Colonic mucosa (tissue), 4 donors: ENCODE data around the gene ITPK1. TPM values are rescaled to one million over a fixed set of nuclear protein-coding genes. Genes with fewer than 3 reads are reported as not detected.
A peak's percentile ranks its signal among the peaks of the same experiment; 100 is the strongest.

Experiments
- DNase-seq: peaks from one replicate; pipeline ENCODE4 v3.0.0-alpha.2; 2020
- H3K27ac ChIP-seq: fragments of 200-600 bp; one replicate; pipeline ENCODE4 v1.8.0; 2021
- H3K27me3 ChIP-seq: fragments of 200-600 bp; one replicate; pipeline ENCODE4 v1.8.0; 2021
- H3K36me3 ChIP-seq: fragments of 200-600 bp; one replicate; pipeline ENCODE4 v1.8.0; 2021
- H3K4me1 ChIP-seq: fragments of 200-600 bp; one replicate; pipeline ENCODE4 v1.8.0; 2021; ENCODE audit warnings: mild to moderate bottlenecking
- H3K4me3 ChIP-seq: fragments of 200-600 bp; one replicate; pipeline ENCODE4 v1.8.0; 2021
- H3K9ac ChIP-seq, 2 donors: one replicate each; pipeline ENCODE4 v1.7.0; 2013; ENCODE audit warnings: control low read depth in 2 of 2, low read depth in 2 of 2, low read length in 2 of 2
- H3K9me3 ChIP-seq: fragments of 200-600 bp; one replicate; pipeline ENCODE4 v1.8.0; 2021
- CTCF ChIP-seq: fragments of 200-600 bp; IDR thresholded peaks from one replicate; pipeline ENCODE4 v1.8.0; 2022; ENCODE audit warnings: antibody characterized with exemption, mild to moderate bottlenecking
- intact Hi-C: fragments of 100-400 bp; cut with DNase I; formaldehyde crosslinking; loops from one replicate; pipeline ENCODE4 v1.14.1; 2022
- total RNA-seq, 2 donors: library from RNA; stranded (reverse); fragmentation: NEBNext Ultra II Directional in 1 of 2; extraction: Animal tissue kit (Norgen Biotek cat#: 25700) in 1 of 2; gene quantifications; one replicate each; pipeline ENCODE4 v1.2.1, GENCODE V29; 2021
- donor health status: healthy.
- donor health status: DM: no; HTN: no; CAD: no.
- donor health status: DM: no; HTN: no; CAD: no.

Gene ITPK1
- total RNA-seq, 2 donors from 2014 or later = 118 to 134 TPM

- H3K4me1 ChIP-seq = peaks cover 3% of the 10 kb centered on the region
- H3K36me3 ChIP-seq = no peaks in the 10 kb centered on the region
- no peak overlapping the region for H3K9ac ChIP-seq
- intact Hi-C loops = no loop called here
- no peak overlapping the region for H3K27ac ChIP-seq
- no peak for DNase-seq
- no peak for TF ChIP-seq CTCF
- no peaks in the 10 kb centered on the region for H3K9me3 ChIP-seq
- no peak overlapping the region for H3K4me3 ChIP-seq
- no peaks in the 10 kb centered on the region for H3K27me3 ChIP-seq
Observed at GRCh38 chr14:93078870-93079269, 36.9 kb downstream of the ITPK1 start.

DNA sequence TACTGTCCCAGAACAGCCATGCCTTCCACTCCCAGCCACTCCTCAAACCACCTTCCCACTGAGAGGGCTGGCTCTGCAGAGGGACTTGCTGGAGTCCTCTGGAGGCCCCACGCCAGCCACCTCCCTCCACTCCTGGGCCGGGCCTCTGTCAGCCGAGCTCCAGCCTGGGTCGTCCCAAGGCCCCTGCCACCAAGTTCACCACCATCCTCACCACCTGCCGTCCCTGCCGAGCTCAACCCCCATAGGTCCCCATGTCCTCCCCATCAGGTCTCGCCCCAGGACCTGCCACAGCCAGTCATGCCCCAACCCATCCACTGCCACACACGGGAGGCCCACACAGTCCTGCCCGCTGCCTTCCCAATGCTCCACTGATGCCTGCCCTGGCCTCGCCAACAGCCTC is 39.0 kb downstream of the ITPK1 start:
- Histone ChIP-seq H3K9me3 (no peaks in the 10 kb centered on the region), H3K4me1 (peaks cover 14% of the 10 kb centered on the region), H3K27ac (no peak overlapping the region), H3K36me3 (no peaks in the 10 kb centered on the region), H3K27me3 (no peaks in the 10 kb centered on the region), H3K9ac (no peak overlapping the region), H3K4me3 (no peak overlapping the region)
- DNase-seq = no peak
- intact Hi-C loops = no loop called here
- no peak for TF ChIP-seq CTCF

GRCh38 chr14:93075891-93076290 is 39.8 kb downstream of the ITPK1 start:
- Histone ChIP-seq H3K36me3 (no peaks in the 10 kb centered on the region), H3K4me3 (no peak overlapping the region), H3K27ac (no peak overlapping the region), H3K9me3 (no peaks in the 10 kb centered on the region), H3K4me1 (peaks cover 11% of the 10 kb centered on the region), H3K9ac (peak overlapping the region in 1 of 2 donors; percentile 2), H3K27me3 (no peaks in the 10 kb centered on the region)
- intact Hi-C loops = no loop called here
- DNase-seq = no peak
- TF ChIP-seq CTCF = no peak

DNA sequence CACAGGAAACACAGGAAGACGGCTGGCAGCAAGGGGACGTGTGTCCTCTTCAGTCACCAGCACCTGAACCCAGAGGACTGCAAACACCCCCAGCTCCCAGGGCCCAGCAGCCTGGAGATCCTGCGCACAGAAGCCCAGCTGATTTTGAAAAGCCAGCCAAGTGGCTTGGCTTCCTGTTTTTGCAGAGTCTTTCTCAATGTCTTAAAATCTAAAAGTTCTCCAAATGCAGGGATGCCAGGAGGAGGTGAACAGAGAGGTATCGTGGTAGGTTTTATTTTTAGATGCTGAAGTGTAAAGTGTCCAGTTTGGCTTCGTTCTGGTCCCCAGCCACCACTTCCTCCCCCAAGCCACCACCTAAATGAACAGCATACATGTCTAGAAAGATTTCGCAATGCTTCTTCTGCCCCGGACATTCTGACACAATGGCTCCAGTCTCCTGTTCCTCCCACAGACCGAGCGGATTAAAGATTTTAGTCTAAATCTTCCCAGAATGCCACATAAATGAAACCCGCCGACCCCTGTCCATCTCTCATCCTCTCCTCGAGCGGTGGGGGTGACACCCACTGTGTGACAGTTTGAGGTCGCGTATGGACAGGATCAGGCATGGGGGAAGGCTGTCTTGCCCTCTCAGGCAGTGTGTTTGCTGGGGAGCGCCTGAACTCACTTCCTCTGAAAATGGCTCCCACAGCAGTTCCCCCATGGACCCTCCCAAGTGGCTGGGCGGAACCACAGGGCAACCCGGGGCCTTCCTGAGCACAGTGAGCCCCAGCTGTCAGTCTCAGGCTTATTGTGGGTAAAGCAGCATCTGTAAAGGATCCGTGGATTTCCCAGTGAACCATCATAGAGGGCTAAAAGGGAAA is 41.6 kb downstream of the ITPK1 start:
- Histone ChIP-seq H3K27me3 (no peaks in the 10 kb centered on the region), H3K4me3 (no peak overlapping the region), H3K4me1 (peaks cover 11% of the 10 kb centered on the region), H3K9me3 (no peaks in the 10 kb centered on the region), H3K36me3 (no peaks in the 10 kb centered on the region), H3K27ac (peak overlapping the region; percentile 66), H3K9ac (peak overlapping the region; percentile 13 to 66)
- no peak for DNase-seq
- intact Hi-C loops = no loop called here
- no peak for TF ChIP-seq CTCF

DNA sequence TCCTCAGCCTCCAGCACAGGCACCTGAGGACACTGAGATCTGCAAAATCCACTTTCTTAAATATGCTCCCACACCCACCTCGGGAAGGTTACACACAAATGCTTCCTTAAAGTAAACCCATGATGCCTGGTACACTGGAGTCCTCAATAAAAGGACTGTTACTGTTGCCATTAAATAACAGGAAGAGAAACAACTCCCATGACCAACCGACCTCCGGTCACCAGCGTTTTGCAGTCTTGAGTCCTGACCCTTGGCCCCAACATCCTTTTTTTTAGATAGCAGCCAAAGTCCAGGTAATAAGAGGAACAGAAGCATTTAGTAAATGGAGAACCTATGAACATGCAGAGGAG is 42.4 kb downstream of the ITPK1 start:
- Histone ChIP-seq H3K9me3 (no peaks in the 10 kb centered on the region), H3K4me3 (no peak overlapping the region), H3K9ac (peak overlapping the region in 1 of 2 donors; percentile 66), H3K4me1 (peaks cover 11% of the 10 kb centered on the region), H3K36me3 (no peaks in the 10 kb centered on the region), H3K27me3 (no peaks in the 10 kb centered on the region), H3K27ac (peak overlapping the region; percentile 66)
- intact Hi-C loops = no loop called here
- DNase-seq = no peak
- TF ChIP-seq CTCF = no peak
